ENCODE data around the gene COX6A2.

Gene COX6A2

GRCh38 chr16:31428279-31428597 is at the start of gene COX6A2:
Gene COX6A2 (minus strand): TSS chr16:31428360. CDS start chr16:31428325, 35 bp downstream.
- no peak for DNase-seq (ENCODE audit: low spot score)

GRCh38 chr16:31477220-31478216 is 49.4 kb upstream of the COX6A2 start:
- peak; percentile 95 for DNase-seq (ENCODE audit: low spot score)

GRCh38 chr16:31476303-31477219 is 48.4 kb upstream of the COX6A2 start:
- DNase-seq (ENCODE audit: low spot score), result peak; percentile 86

GRCh38 chr16:31475946-31476302 is 47.8 kb upstream of the COX6A2 start:
- DNase-seq (ENCODE audit: low spot score), result no peak

- no peak for DNase-seq (ENCODE audit: low spot score)
Observed at GRCh38 chr16:31474773-31475738, 46.9 kb upstream of the COX6A2 start.

- no peak for DNase-seq (ENCODE audit: low spot score)
Observed at GRCh38 chr16:31474173-31474714, 46.1 kb upstream of the COX6A2 start.

GRCh38 chr16:31473264-31473984 is 45.3 kb upstream of the COX6A2 start:
- DNase-seq (ENCODE audit: low spot score), result no peak

GRCh38 chr16:31472709-31473203 is 44.6 kb upstream of the COX6A2 start:
- peak; percentile 58 for DNase-seq (ENCODE audit: low spot score)

- no peak for DNase-seq (ENCODE audit: low spot score)
Observed at GRCh38 chr16:31471875-31472708, 43.9 kb upstream of the COX6A2 start, which contains the start of gene TGFB1I1. Gene TGFB1I1 (plus strand): TSS chr16:31472152. CDS start chr16:31472189, 37 bp downstream.

GRCh38 chr16:31471241-31471874 is 43.2 kb upstream of the COX6A2 start:
- DNase-seq (ENCODE audit: low spot score), result no peak

- no peak for DNase-seq (ENCODE audit: low spot score)
Observed at GRCh38 chr16:31470615-31471014, 42.5 kb upstream of the COX6A2 start.

GRCh38 chr16:31467858-31468257 is 39.7 kb upstream of the COX6A2 start:
- no peak for DNase-seq (ENCODE audit: low spot score)

GRCh38 chr16:31467151-31467773 is 39.1 kb upstream of the COX6A2 start:
- no peak for DNase-seq (ENCODE audit: low spot score)

- DNase-seq (ENCODE audit: low spot score), result no peak
Observed at GRCh38 chr16:31466381-31466841, 38.3 kb upstream of the COX6A2 start.

- DNase-seq (ENCODE audit: low spot score), result no peak
Observed at GRCh38 chr16:31465788-31466370, 37.7 kb upstream of the COX6A2 start.

- DNase-seq (ENCODE audit: low spot score), result no peak
Observed at GRCh38 chr16:31464781-31465260, 36.7 kb upstream of the COX6A2 start.

GRCh38 chr16:31464348-31464769 is 36.2 kb upstream of the COX6A2 start:
- DNase-seq (ENCODE audit: low spot score), result no peak

Data from HuH-7.5 (cell line).